Body of pancreas (tissue), 4 donors: ENCODE measurements around the gene SRRM1. TPM values are rescaled to one million over a fixed set of nuclear protein-coding genes. Genes with fewer than 3 reads are reported as not detected.
"Not testable (repeated sequence)": the region's sequence is repeated elsewhere in the genome, so short reads cannot be mapped to it uniquely, and the experiment has no call there.

ENCODE experiments used
- ATAC-seq: fragments of 150-250 bp; one replicate; pipeline ENCODE4 v1.9.1; 2016
- DNase-seq, 4 donors: peaks; one replicate each; pipeline ENCODE4 v3.0.0-alpha.2; 2019
- H3K27ac ChIP-seq, 4 donors: fragments of 200-600 bp; sonication (generic); 1 replicate in 3 of 4; 2 replicates in 1 of 4; pipeline versions ENCODE4 v1.5.1 to v1.6.1; 2016 to 2019; ENCODE audit warnings: mild to moderate bottlenecking in 1 of 4, mixed read lengths in 1 of 4, moderate library complexity in 1 of 4
- H3K27me3 ChIP-seq, 2 donors: fragments of 200-600 bp; sonication (generic); one replicate each; pipeline ENCODE4 v1.6.0; 2016; ENCODE audit warnings: mild to moderate bottlenecking in 1 of 2
- H3K36me3 ChIP-seq, 2 donors: fragments of 200-600 bp; sonication (generic); replicated peaks in 1 of 2; 2 replicates each; pipeline ENCODE4 v1.5.1; 2016; ENCODE audit warnings: low read depth in 2 of 2; ENCODE audit not compliant: insufficient read depth in 1 of 2
- H3K4me1 ChIP-seq: fragments of 200-600 bp; sonication (generic); one replicate; pipeline ENCODE4 v1.6.0; 2016
- H3K4me3 ChIP-seq, 2 donors: fragments of 200-600 bp; sonication (generic); 1 replicate in 1 of 2; 2 replicates in 1 of 2; pipeline ENCODE4 v1.5.1; 2016 to 2019
- H3K9me3 ChIP-seq, 3 donors: fragments of 200-600 bp; sonication (generic); 1 replicate in 2 of 3; 2 replicates in 1 of 3; pipeline ENCODE4 v1.5.1; 2016
- POLR2A ChIP-seq, 3 donors: fragments of 450-650 bp; IDR thresholded peaks; one replicate each; pipeline ENCODE4 v1.6.1; 2016; ENCODE audit warnings: antibody characterized with exemption in 3 of 3, mild to moderate bottlenecking in 2 of 3
- WGBS, 2 donors: methylation state at CpG; one replicate each; pipeline ENCODE4 v1.1.5; 2017; 5-methylcytosine and 5-hydroxymethylcytosine counted together
- intact Hi-C: fragments of 100-400 bp; cut with DNase I; formaldehyde crosslinking; loops from one replicate; pipeline ENCODE4 v1.15.1; 2023
- total RNA-seq, 2 donors: library from RNA; depleted of rRNA; stranded (reverse); fragments of >200 nt; gene quantifications; one replicate each; pipeline ENCODE4 v1.1.0, GENCODE V29; 2016
- TF ChIP-seq, protein P1 (sequence below), 7 experiments: fragments of 450-650 bp in 4 of 7; fragments of 200-600 bp in 3 of 7; sonication (generic) in 3 of 7; IDR thresholded peaks; one replicate each; pipeline ENCODE4 v1.5.1; 2016 to 2019; ENCODE audit warnings: antibody characterized with exemption in 7 of 7

The SRRM1 gene
- total RNA-seq, 2 donors from 2014 or later = 97.2 to 108 TPM

DNA sequence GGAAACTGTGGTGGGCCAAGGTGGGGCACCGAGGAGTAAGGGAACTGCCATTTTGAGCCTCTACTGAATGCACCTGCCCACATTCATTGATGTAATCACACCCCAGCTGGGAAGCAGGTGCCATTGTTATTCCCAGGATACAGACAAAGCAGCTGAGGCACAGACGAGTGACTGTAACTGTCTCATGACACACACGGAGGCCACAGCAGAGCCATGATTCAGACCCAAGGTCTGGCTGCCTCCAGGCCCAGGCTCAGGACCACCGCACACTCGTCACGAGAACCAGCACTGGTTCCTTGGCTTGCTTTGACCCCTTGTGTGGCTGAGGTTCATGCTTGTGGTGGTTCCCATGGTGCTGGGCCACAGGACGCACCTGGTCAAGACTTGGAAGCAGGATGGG lies 56.5 kb downstream of the SRRM1 start:
- DNase-seq (no peak), ATAC-seq (no peak)
- no peak overlapping the region for H3K4me3 ChIP-seq
- WGBS, 2 donors = 81 to 87% methylated on average over 4 to 7 of the region's 7 CpGs
- no peaks in the 10 kb centered on the region for H3K4me1 ChIP-seq
- TF ChIP-seq, protein P1, sequence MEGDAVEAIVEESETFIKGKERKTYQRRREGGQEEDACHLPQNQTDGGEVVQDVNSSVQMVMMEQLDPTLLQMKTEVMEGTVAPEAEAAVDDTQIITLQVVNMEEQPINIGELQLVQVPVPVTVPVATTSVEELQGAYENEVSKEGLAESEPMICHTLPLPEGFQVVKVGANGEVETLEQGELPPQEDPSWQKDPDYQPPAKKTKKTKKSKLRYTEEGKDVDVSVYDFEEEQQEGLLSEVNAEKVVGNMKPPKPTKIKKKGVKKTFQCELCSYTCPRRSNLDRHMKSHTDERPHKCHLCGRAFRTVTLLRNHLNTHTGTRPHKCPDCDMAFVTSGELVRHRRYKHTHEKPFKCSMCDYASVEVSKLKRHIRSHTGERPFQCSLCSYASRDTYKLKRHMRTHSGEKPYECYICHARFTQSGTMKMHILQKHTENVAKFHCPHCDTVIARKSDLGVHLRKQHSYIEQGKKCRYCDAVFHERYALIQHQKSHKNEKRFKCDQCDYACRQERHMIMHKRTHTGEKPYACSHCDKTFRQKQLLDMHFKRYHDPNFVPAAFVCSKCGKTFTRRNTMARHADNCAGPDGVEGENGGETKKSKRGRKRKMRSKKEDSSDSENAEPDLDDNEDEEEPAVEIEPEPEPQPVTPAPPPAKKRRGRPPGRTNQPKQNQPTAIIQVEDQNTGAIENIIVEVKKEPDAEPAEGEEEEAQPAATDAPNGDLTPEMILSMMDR (IDR thresholded peaks at IDR 0.05) = no peak
- TF ChIP-seq POLR2A (IDR thresholded peaks at IDR 0.05) = no peak
- no peaks in the 10 kb centered on the region for H3K36me3 ChIP-seq
- intact Hi-C loops = no loop called here
- H3K9me3 ChIP-seq = no peaks in the 10 kb centered on the region
- H3K27ac ChIP-seq = no peak overlapping the region
- H3K27me3 ChIP-seq = no peaks in the 10 kb centered on the region

DNA sequence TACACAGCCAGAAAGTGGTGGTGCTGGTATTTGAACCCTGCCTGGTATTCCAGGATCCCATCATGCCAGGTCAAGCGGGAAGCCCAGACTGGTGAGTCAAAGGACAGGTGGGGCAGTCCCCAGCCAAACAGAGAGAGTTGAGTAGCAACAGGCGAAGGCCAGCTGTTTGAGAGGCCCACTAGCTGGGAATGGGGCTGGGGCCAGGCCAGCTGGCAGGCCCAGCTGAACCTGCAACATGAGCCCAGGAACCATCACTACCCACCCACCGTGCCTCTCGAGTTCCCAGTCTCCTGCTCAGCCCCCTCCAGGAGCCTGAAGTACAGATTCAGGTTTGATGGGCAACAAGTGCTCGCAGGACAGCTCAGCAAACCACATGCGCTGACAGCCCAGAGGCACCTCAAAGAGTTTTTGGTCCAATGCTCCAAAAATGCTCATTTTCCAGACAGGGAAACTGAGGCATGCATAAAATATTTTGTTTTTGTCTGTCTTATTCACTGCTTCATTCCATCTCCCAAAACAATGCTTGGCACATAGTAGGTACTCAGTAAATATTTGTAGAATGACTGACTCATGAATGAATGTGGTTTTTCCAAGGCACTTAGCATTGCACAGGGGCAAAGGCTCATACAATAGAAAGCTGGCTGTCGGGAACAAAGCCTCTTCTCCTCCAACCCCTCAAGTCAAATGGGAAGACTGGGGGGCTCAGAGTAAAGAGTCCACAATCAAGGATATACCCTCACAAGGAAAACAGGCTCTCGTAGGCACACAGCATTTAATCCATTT lies 59.6 kb downstream of the SRRM1 start:
- intact Hi-C loops = no loop called here
- TF ChIP-seq POLR2A (IDR thresholded peaks at IDR 0.05) = no peak
- TF ChIP-seq, protein P1 (IDR thresholded peaks at IDR 0.05) = no peak
- no peak overlapping the region for H3K4me3 ChIP-seq
- H3K27me3 ChIP-seq = no peaks in the 10 kb centered on the region
- no peak for ATAC-seq
- peaks cover 9% of the 10 kb centered on the region for H3K4me1 ChIP-seq
- DNase-seq = peak in 1 of 4 donors; percentile 19
- H3K36me3 ChIP-seq = no peaks in the 10 kb centered on the region
- WGBS, 2 donors = 77 to 90% methylated on average over 5 to 8 of the region's 8 CpGs
- no peak overlapping the region for H3K27ac ChIP-seq
- no peaks in the 10 kb centered on the region for H3K9me3 ChIP-seq

DNA sequence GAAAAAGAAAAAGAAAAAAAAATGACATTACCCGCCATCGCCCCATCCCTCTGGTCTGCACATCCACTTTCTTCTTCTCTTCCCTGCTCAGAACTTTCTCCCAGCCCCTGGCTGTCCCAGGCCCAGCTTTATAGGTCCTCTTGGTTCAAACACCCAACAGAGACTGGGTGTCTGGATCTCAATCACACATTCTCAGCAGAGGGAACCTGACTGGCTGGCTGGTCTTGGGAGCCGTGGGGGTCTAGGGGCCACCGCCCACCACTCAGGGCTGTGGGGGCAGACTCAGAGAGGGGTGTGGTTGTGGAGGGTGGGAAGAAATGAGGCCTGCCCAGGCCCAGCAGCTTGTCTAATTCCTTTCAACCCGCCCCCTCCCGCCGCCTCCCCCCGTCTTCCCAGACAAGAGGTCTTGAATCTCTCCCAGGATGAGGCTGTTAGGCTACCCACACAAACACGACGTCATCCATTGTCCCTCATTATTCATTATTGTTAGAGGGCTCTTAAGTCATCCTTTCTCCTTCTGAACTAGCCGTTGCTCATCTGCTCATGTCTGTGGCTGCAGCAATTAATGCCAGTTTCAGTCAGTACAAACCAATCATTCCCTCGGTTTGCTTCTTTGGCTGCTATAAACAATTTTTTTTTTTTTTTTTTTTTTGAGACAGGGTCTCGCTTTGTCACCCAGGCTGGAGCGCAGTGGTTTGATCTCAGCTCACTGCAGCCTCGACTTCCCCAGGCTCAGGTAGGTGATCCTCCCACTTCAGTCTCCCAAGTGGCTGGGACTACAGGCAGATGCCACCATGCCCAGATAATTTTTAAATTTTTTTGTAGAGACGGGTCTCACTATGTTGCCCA lies 61.5 kb downstream of the SRRM1 start:
- Histone ChIP-seq H3K27me3 (no peaks in the 10 kb centered on the region), H3K9me3 (no peaks in the 10 kb centered on the region), H3K4me1 (peaks cover 9% of the 10 kb centered on the region), H3K4me3 (no peak overlapping the region), H3K27ac (peak overlapping the region in 3 of 4 donors; percentile 68 to 78 (median 72)), H3K36me3 (no peaks in the 10 kb centered on the region)
- WGBS, 2 donors = 85% methylated on average over 16 of the region's 16 CpGs
- TF ChIP-seq, protein P1 (IDR thresholded peaks at IDR 0.05) = no peak
- ATAC-seq (no peak), DNase-seq (no peak)
- intact Hi-C loops = no loop called here

DNA sequence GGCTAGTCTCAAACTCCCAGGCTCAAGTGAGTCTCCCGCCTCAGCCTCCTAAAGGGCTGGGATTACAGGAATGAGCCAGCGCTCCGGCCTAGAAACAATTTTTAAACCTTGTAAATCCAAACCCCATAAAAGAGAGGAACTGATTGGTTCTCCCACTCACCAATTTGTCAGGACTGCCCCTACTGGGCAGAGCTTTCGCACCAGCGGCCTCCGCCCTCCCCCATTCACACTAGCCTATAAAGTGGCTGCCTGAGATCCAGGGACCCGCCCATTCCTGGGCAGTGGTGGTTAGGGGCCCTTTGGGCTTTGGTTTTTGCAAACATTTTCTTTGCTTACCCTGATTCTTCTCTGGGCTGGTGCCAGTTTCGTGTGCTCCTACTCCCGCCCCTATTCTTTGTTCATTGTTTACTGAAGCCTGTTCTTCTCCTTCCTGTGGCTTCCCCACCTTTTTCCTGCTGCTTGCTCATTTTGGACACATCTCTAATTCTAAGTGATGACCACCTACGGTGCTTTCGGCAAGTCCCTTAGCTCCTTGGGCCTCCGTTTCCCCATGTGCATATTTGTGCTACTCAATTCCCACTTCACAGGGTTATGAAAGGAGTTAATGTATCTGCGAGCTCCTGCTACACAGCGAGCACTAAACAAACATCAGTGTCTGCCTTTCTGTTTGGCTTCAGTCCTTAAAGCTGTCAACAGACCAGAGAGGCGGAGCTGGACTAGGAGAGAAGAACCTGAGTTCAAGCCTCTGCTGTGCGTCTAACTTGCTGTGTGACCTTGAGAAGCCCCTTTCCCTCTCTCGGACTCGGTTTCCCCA lies 62.4 kb downstream of the SRRM1 start:
- DNase-seq (peak; percentile 73 to 90 (median 80)), ATAC-seq (peak; percentile 98)
- no peaks in the 10 kb centered on the region for H3K36me3 ChIP-seq
- 15 to 18% methylated on average over 16 to 18 of the region's 18 CpGs for WGBS, 2 donors
- peaks cover 9% of the 10 kb centered on the region for H3K4me1 ChIP-seq
- H3K27me3 ChIP-seq = no peaks in the 10 kb centered on the region
- TF ChIP-seq, protein P1 (IDR thresholded peaks at IDR 0.05) = no peak
- peak in 1 of 3 donors; percentile 16 for TF ChIP-seq POLR2A (IDR thresholded peaks at IDR 0.05)
- H3K27ac ChIP-seq = peak overlapping the region; percentile 39 to 78 (median 70)
- intact Hi-C loops = no loop called here
- no peaks in the 10 kb centered on the region for H3K9me3 ChIP-seq
- H3K4me3 ChIP-seq = no peak overlapping the region

DNA sequence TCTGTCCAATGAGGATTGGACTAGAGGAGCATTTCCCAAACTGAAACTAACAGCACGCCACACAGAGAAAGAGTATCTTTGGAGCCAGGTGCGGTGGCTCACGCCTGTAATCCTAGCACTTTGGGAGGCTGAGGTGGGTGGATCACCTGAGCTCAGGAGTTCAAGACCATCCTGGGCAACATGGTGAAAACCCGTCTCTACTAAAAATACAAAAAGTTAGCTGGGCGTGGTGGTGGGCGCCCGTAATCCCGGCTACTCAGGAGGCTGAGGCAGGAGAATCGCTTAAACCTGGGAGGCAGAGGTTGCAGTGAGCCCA lies 62.9 kb downstream of the SRRM1 start:
- peak overlapping the region; percentile 39 to 78 (median 70) for H3K27ac ChIP-seq
- H3K9me3 ChIP-seq, H3K4me1 ChIP-seq, H3K27me3 ChIP-seq, intact Hi-C loops, H3K4me3 ChIP-seq, ATAC-seq, H3K36me3 ChIP-seq, DNase-seq: not testable (repeated sequence)
- WGBS, 2 donors = 80 to 84% methylated on average over 5 to 9 of the region's 9 CpGs
